H9 (cell line): ENCODE data around the gene HMCN1. TPM values are rescaled to one million over a fixed set of nuclear protein-coding genes. Genes with fewer than 3 reads are reported as not detected.

Experiments
- DNase-seq: peaks from one replicate; pipeline ENCODE4 v3.0.0-alpha.2; 2017
- H2AFZ ChIP-seq: one replicate; pipeline ENCODE4 v1.6.1; 2013; ENCODE audit warnings: mild to moderate bottlenecking, low read length, control low read depth, moderate library complexity
- H2AK5ac ChIP-seq: 2 replicates; pipeline ENCODE4 v1.6.1; 2013; ENCODE audit warnings: low read length, control low read depth, mixed read lengths; ENCODE audit not compliant: insufficient read length
- H2BK120ac ChIP-seq: one replicate; pipeline ENCODE4 v1.6.1; 2013; ENCODE audit warnings: low read depth, mild to moderate bottlenecking, low read length, control low read depth, inconsistent platforms; ENCODE audit not compliant: poor library complexity, severe bottlenecking
- H2BK12ac ChIP-seq: 2 replicates; pipeline ENCODE4 v1.6.1; 2013; ENCODE audit warnings: low read length, control low read depth, mixed read lengths, low read depth; ENCODE audit not compliant: insufficient read length
- H2BK15ac ChIP-seq: 2 replicates; pipeline ENCODE4 v1.6.1; 2013; ENCODE audit warnings: low read depth, low read length, control low read depth
- H2BK20ac ChIP-seq: one replicate; pipeline ENCODE4 v1.6.1; 2013; ENCODE audit warnings: low read depth, mild to moderate bottlenecking, low read length, control low read depth, inconsistent platforms; ENCODE audit not compliant: poor library complexity, severe bottlenecking
- H2BK5ac ChIP-seq: 2 replicates; pipeline ENCODE4 v1.6.1; 2013; ENCODE audit warnings: low read length, control low read depth, mixed read lengths; ENCODE audit not compliant: insufficient read length
- H3K14ac ChIP-seq: 2 replicates; pipeline ENCODE4 v1.6.1; 2013; ENCODE audit warnings: low read length, control low read depth; ENCODE audit not compliant: insufficient read depth
- H3K18ac ChIP-seq: 2 replicates; pipeline ENCODE4 v1.6.1; 2013; ENCODE audit warnings: low read depth, mild to moderate bottlenecking, mixed read lengths, low read length, control low read depth; ENCODE audit not compliant: insufficient read length
- H3K23ac ChIP-seq: 2 replicates; pipeline ENCODE4 v1.6.1; 2013; ENCODE audit warnings: low read length, control low read depth, mixed read lengths, low read depth; ENCODE audit not compliant: insufficient read length
- H3K23me2 ChIP-seq: 2 replicates; pipeline ENCODE4 v1.6.1; 2013; ENCODE audit warnings: low read depth, mild to moderate bottlenecking, mixed read lengths, low read length, control low read depth; ENCODE audit not compliant: insufficient read length, poor library complexity, severe bottlenecking
- H3K27ac ChIP-seq: 2 replicates; pipeline ENCODE4 v1.5.1; 2013; ENCODE audit warnings: low read length, control low read depth, mixed read lengths, low read depth; ENCODE audit not compliant: insufficient read length
- H3K27me3 ChIP-seq: 2 replicates; pipeline ENCODE4 v1.6.1; 2013; ENCODE audit warnings: low read length, control low read depth, inconsistent platforms; ENCODE audit not compliant: insufficient read depth
- H3K4ac ChIP-seq: 2 replicates; pipeline ENCODE4 v1.6.1; 2013; ENCODE audit warnings: low read depth, mild to moderate bottlenecking, control low read depth, inconsistent platforms, low read length, moderate library complexity
- H3K4me1 ChIP-seq: 2 replicates; pipeline ENCODE4 v1.6.1; 2013; ENCODE audit warnings: low read length, control low read depth, inconsistent platforms; ENCODE audit not compliant: insufficient read depth
- H3K4me2 ChIP-seq: 2 replicates; pipeline ENCODE4 v1.6.1; 2013; ENCODE audit warnings: low read length, control low read depth, mixed read lengths; ENCODE audit not compliant: insufficient read length, insufficient read depth
- H3K56ac ChIP-seq: 2 replicates; pipeline ENCODE4 v1.6.1; 2013; ENCODE audit warnings: low read depth, mild to moderate bottlenecking, mixed read lengths, low read length, control low read depth; ENCODE audit not compliant: insufficient read length
- H3K79me1 ChIP-seq: 2 replicates; pipeline ENCODE4 v1.6.1; 2013; ENCODE audit warnings: low read depth, mild to moderate bottlenecking, moderate library complexity, low read length, control low read depth, inconsistent platforms; ENCODE audit not compliant: insufficient read depth, poor library complexity, severe bottlenecking
- H3K79me2 ChIP-seq: 2 replicates; pipeline ENCODE4 v1.6.1; 2013; ENCODE audit warnings: low read length, control low read depth, inconsistent platforms; ENCODE audit not compliant: insufficient read depth
- H3K9ac ChIP-seq: 2 replicates; pipeline ENCODE4 v1.6.1; 2013; ENCODE audit warnings: low read length, control low read depth, mixed read lengths; ENCODE audit not compliant: insufficient read length; ENCODE audit errors: extremely low read depth
- H3K9me3 ChIP-seq: one replicate; pipeline ENCODE4 v1.6.1; 2013; ENCODE audit warnings: low read depth, low read length, inconsistent platforms; ENCODE audit not compliant: control insufficient read depth
- H3T11ph ChIP-seq: one replicate; pipeline ENCODE4 v1.6.1; 2013; ENCODE audit warnings: mild to moderate bottlenecking, low read length, control low read depth, inconsistent platforms
- H4K20me1 ChIP-seq: one replicate; pipeline ENCODE4 v1.6.1; 2013; ENCODE audit not compliant: control insufficient read depth, insufficient read length, insufficient read depth
- H4K5ac ChIP-seq: 2 replicates; pipeline ENCODE4 v1.6.1; 2013; ENCODE audit warnings: low read depth, mild to moderate bottlenecking, mixed read lengths, low read length, control low read depth; ENCODE audit not compliant: insufficient read length
- H4K8ac ChIP-seq: replicated peaks from 2 replicates; pipeline ENCODE4 v1.6.1; 2013; ENCODE audit warnings: low read length, control low read depth, mixed read lengths, low read depth; ENCODE audit not compliant: insufficient read length
- H4K91ac ChIP-seq: 2 replicates; pipeline ENCODE4 v1.6.1; 2013; ENCODE audit warnings: low read depth, mild to moderate bottlenecking, moderate library complexity, mixed read lengths, low read length, control low read depth; ENCODE audit not compliant: insufficient read length
- H3K27ac Mint-ChIP-seq, 3 experiments: 2 replicates in 2 of 3; 3 replicates in 1 of 3; pipeline ENCODE4 v1.8.0; 2020 to 2021; ENCODE audit warnings: mixed read lengths in 3 of 3, mild to moderate bottlenecking in 1 of 3, moderate library complexity in 1 of 3
- H3K27me3 Mint-ChIP-seq: 2 replicates; pipeline ENCODE4 v1.8.0; 2021; ENCODE audit warnings: low read depth, mild to moderate bottlenecking, moderate library complexity, mixed read lengths
- H3K36me3 Mint-ChIP-seq, 3 experiments: 2 replicates in 2 of 3; 3 replicates in 1 of 3; pipeline ENCODE4 v1.8.0; 2020 to 2021; ENCODE audit warnings: low read depth in 3 of 3, mixed read lengths in 3 of 3; ENCODE audit not compliant: insufficient read depth in 1 of 3
- H3K4me1 Mint-ChIP-seq, 2 experiments: 2 replicates each; pipeline ENCODE4 v1.8.0; 2020; ENCODE audit warnings: mixed read lengths in 2 of 2
- H3K4me3 Mint-ChIP-seq, 2 experiments: 2 replicates in 1 of 2; 3 replicates in 1 of 2; pipeline ENCODE4 v1.8.0; 2020 to 2021; ENCODE audit warnings: mild to moderate bottlenecking in 2 of 2, mixed read lengths in 2 of 2, moderate library complexity in 1 of 2
- H3K9me3 Mint-ChIP-seq, 2 experiments: 2 replicates in 1 of 2; 3 replicates in 1 of 2; pipeline ENCODE4 v1.8.0; 2020; ENCODE audit warnings: mild to moderate bottlenecking in 2 of 2, mixed read lengths in 2 of 2, moderate library complexity in 1 of 2
- CTCF ChIP-seq: fragments of 200-600 bp; sonication (generic); conservative IDR thresholded peaks from 3 replicates; pipeline ENCODE4 v1.8.0; 2021; ENCODE audit warnings: antibody characterized with exemption, mild to moderate bottlenecking
- WGBS: extraction: QIAGEN DNeasy Blood & Tissue Kit; methylation state at CpG from one replicate; pipeline ENCODE4 v1.1.7; 2013; ENCODE audit warnings: missing lambda C conversion rate, low lambda C conversion rate, mixed read lengths; ENCODE audit not compliant: insufficient read length; ENCODE audit errors: extremely low coverage; 5-methylcytosine and 5-hydroxymethylcytosine counted together
- total RNA-seq: library from RNA; stranded (reverse); gene quantifications from 2 replicates; pipeline ENCODE4 v1.2.1, GENCODE V29; 2021

Gene HMCN1
- total RNA-seq, 1 experiment from 2014 or later: 3.3 TPM

- H2AK5ac ChIP-seq: no peak overlapping the region
- H3K56ac ChIP-seq: no peak overlapping the region
- H3K9ac ChIP-seq: no peak overlapping the region
- H4K20me1 ChIP-seq: no peaks in the 10 kb centered on the region
- H3K4me1 ChIP-seq: peaks cover 8% of the 10 kb centered on the region; the same call in 1 of the 2 replicates
- H3T11ph ChIP-seq: no peak overlapping the region
- peaks cover 0 to 2% (median 0%) of the 10 kb centered on the region in 3 experiments; a peak in 2 of 7 replicates for H3K36me3 Mint-ChIP-seq
- H3K79me1 ChIP-seq: no peaks in the 10 kb centered on the region
- H3K14ac ChIP-seq: no peak overlapping the region
- H3K27ac ChIP-seq: peak overlapping the region; percentile 72
- H3K9me3 ChIP-seq: no peaks in the 10 kb centered on the region
- H4K5ac ChIP-seq: no peak overlapping the region
- no peak overlapping the region for H4K91ac ChIP-seq
- H3K4ac ChIP-seq: no peak overlapping the region
- no peak overlapping the region for H2BK12ac ChIP-seq
- no peak for TF ChIP-seq CTCF
- H3K23ac ChIP-seq: no peak overlapping the region
- no peak overlapping the region for H2BK120ac ChIP-seq
- no peaks in the 10 kb centered on the region for H3K79me2 ChIP-seq
- H2BK15ac ChIP-seq: no peak overlapping the region
- peaks cover 49 to 51% of the 10 kb centered on the region in 2 experiments for H3K4me1 Mint-ChIP-seq
- H2AFZ ChIP-seq: no peak overlapping the region
- H3K18ac ChIP-seq: no peak overlapping the region
- DNase-seq: no peak
- H3K4me2 ChIP-seq: peak overlapping the region; percentile 12
- peak overlapping the region in 1 of 2 experiments; percentile 34; a peak in 1 of 5 replicates for H3K4me3 Mint-ChIP-seq
- no peak overlapping the region for H2BK5ac ChIP-seq
- no peak overlapping the region for H2BK20ac ChIP-seq
- H3K27me3 Mint-ChIP-seq: no peaks in the 10 kb centered on the region
- H3K23me2 ChIP-seq: no peaks in the 10 kb centered on the region
- H3K27ac Mint-ChIP-seq: peak overlapping the region; percentile 76 to 96 (median 95)
- H3K9me3 Mint-ChIP-seq: no peaks in the 10 kb centered on the region
- H4K8ac ChIP-seq: no peak overlapping the region
- no CpG with 5 or more reads among the region's 4 CpGs for WGBS
- H3K27me3 ChIP-seq: no peaks in the 10 kb centered on the region
Measured at GRCh38 chr1:185911978-185912377, 177.8 kb downstream of the HMCN1 start.
